IMR-90 (cell line): ENCODE data around the gene ZNF385B. TPM values are rescaled to one million over a fixed set of nuclear protein-coding genes. Genes with fewer than 3 reads are reported as not detected.

Experiments
- ATAC-seq: fragments of 200-7000 bp; cut with Tn5 transposase; 2 replicates; pipeline ENCODE4 v1.9.1; 2020; ENCODE audit warnings: low read depth, mild to moderate bottlenecking, moderate library complexity
- BruUV-seq: library from RNA; stranded (reverse); fragments of 400-500 nt; replicated peaks from 2 replicates; lab custom pipeline; 2021; lab: Mats Ljungman, UMichigan
- CTCF ChIA-PET: fragments of 300-600 bp; formaldehyde crosslinking; extraction: SDS; loops from one replicate; lab custom pipeline; 2021; ENCODE audit warnings: antibody characterized with exemption; lab: Yijun Ruan, JAX
- POLR2A ChIA-PET: fragments of 300-600 bp; sonication (Branson Sonifier 250); formaldehyde crosslinking; loops from one replicate; lab custom pipeline; 2022; ENCODE audit warnings: antibody characterized with exemption; ENCODE audit not compliant: unreplicated experiment; lab: Charles Lee
- DNase-seq: peaks from one replicate; pipeline ENCODE4 v3.0.0; 2013
- H2AFZ ChIP-seq: replicated peaks from 2 replicates; pipeline ENCODE3; 2013; ENCODE audit warnings: low read length, mild to moderate bottlenecking; ENCODE audit not compliant: poor library complexity
- H2AK5ac ChIP-seq: 2 replicates; pipeline ENCODE4 v1.6.1; 2013; ENCODE audit warnings: low read depth, low read length, inconsistent platforms
- H2AK9ac ChIP-seq: replicated peaks from 2 replicates; pipeline ENCODE3; 2013; ENCODE audit warnings: mild to moderate bottlenecking, low read depth, low read length, moderate library complexity; ENCODE audit not compliant: poor library complexity
- H2BK120ac ChIP-seq: 2 replicates; pipeline ENCODE4 v1.6.1; 2013; ENCODE audit warnings: low read depth, low read length, inconsistent platforms
- H2BK15ac ChIP-seq: 3 replicates; pipeline ENCODE4 v1.6.1; 2013; ENCODE audit warnings: low read depth, low read length, inconsistent platforms
- H2BK20ac ChIP-seq: 2 replicates; pipeline ENCODE4 v1.6.1; 2013; ENCODE audit warnings: low read depth, mild to moderate bottlenecking, inconsistent platforms, low read length, moderate library complexity
- H2BK5ac ChIP-seq: 2 replicates; pipeline ENCODE4 v1.6.1; 2013; ENCODE audit warnings: mild to moderate bottlenecking, low read depth, low read length, inconsistent platforms; ENCODE audit not compliant: poor library complexity, severe bottlenecking
- H3K14ac ChIP-seq: replicated peaks from 2 replicates; pipeline ENCODE4 v1.6.1; 2013; ENCODE audit warnings: low read depth, low read length, inconsistent platforms
- H3K18ac ChIP-seq: 2 replicates; pipeline ENCODE4 v1.6.1; 2013; ENCODE audit warnings: low read depth, low read length, control low read depth
- H3K23ac ChIP-seq: 2 replicates; pipeline ENCODE4 v1.6.1; 2013; ENCODE audit warnings: low read depth, low read length, inconsistent platforms
- H3K27ac ChIP-seq: 2 replicates; pipeline ENCODE4 v1.5.1; 2013; ENCODE audit warnings: mild to moderate bottlenecking, control low read depth, low read length; ENCODE audit not compliant: insufficient read depth
- H3K27me3 ChIP-seq: 2 replicates; pipeline ENCODE4 v1.6.1; 2013; ENCODE audit warnings: low read length; ENCODE audit not compliant: control insufficient read depth, insufficient read depth
- H3K36me3 ChIP-seq: 2 replicates; pipeline ENCODE4 v1.6.1; 2013; ENCODE audit warnings: low read length, mixed read lengths; ENCODE audit not compliant: control insufficient read depth, insufficient read depth
- H3K4ac ChIP-seq: 2 replicates; pipeline ENCODE4 v1.6.1; 2013; ENCODE audit warnings: low read depth, low read length, inconsistent platforms
- H3K4me1 ChIP-seq: 2 replicates; pipeline ENCODE4 v1.6.1; 2013; ENCODE audit warnings: low read length, mixed read lengths; ENCODE audit not compliant: control insufficient read depth, insufficient read depth
- H3K4me2 ChIP-seq: 2 replicates; pipeline ENCODE4 v1.6.1; 2013; ENCODE audit warnings: low read depth, mild to moderate bottlenecking, control low read depth, low read length, moderate library complexity
- H3K4me3 ChIP-seq: 2 replicates; pipeline ENCODE4 v1.5.1; 2013; ENCODE audit warnings: low read depth, mild to moderate bottlenecking, control low read depth, low read length, moderate library complexity; ENCODE audit not compliant: insufficient read depth
- H3K56ac ChIP-seq: 2 replicates; pipeline ENCODE4 v1.6.1; 2013; ENCODE audit warnings: low read length, inconsistent platforms; ENCODE audit not compliant: insufficient read depth; ENCODE audit errors: extremely low read depth
- H3K79me1 ChIP-seq, 2 experiments: 2 replicates each; pipeline ENCODE4 v1.6.1; 2013; ENCODE audit warnings: low read length in 2 of 2, inconsistent platforms in 1 of 2, low read depth in 1 of 2
- H3K9ac ChIP-seq: 2 replicates; pipeline ENCODE4 v1.6.1; 2013; ENCODE audit warnings: low read depth, low read length, control low read depth
- H3K9me1 ChIP-seq: 2 replicates; pipeline ENCODE4 v1.6.1; 2013; ENCODE audit warnings: low read length, inconsistent platforms; ENCODE audit not compliant: insufficient read depth
- H3K9me3 ChIP-seq: 2 replicates; pipeline ENCODE4 v1.6.1; 2013; ENCODE audit warnings: low read length; ENCODE audit not compliant: control insufficient read depth, insufficient read depth
- H4K20me1 ChIP-seq: 2 replicates; pipeline ENCODE4 v1.6.1; 2013; ENCODE audit warnings: low read length, inconsistent platforms; ENCODE audit not compliant: insufficient read depth
- H4K5ac ChIP-seq: 2 replicates; pipeline ENCODE4 v1.6.1; 2013; ENCODE audit warnings: mild to moderate bottlenecking, low read depth, low read length, control low read depth
- H4K8ac ChIP-seq, 2 experiments: 2 replicates each; pipeline ENCODE4 v1.6.1; 2013; ENCODE audit warnings: low read depth in 2 of 2, low read length in 2 of 2, control low read depth in 1 of 2, inconsistent platforms in 1 of 2
- H4K91ac ChIP-seq: 2 replicates; pipeline ENCODE4 v1.6.1; 2013; ENCODE audit warnings: low read depth, low read length, inconsistent platforms; ENCODE audit not compliant: insufficient read depth
- BHLHE40 ChIP-seq: fragments of 150-350 bp; IDR thresholded peaks from 2 replicates; pipeline ENCODE4 v1.6.1; 2016; ENCODE audit warnings: mild to moderate bottlenecking, low read depth, low read length
- MAFK ChIP-seq: IDR thresholded peaks from 2 replicates; pipeline ENCODE4 v1.6.1; 2012; ENCODE audit warnings: low read depth, low read length, improper control_type of control experiment
- MAZ ChIP-seq: IDR thresholded peaks from 2 replicates; pipeline ENCODE4 v1.6.1; 2012; ENCODE audit warnings: low read depth, mild to moderate bottlenecking, low read length, improper control_type of control experiment, moderate library complexity, borderline replicate concordance
- POLR2A ChIP-seq: IDR thresholded peaks from 2 replicates; pipeline ENCODE4 v1.6.1; 2012; ENCODE audit warnings: mild to moderate bottlenecking, low read depth, low read length
- SMC3 ChIP-seq: fragments of 150-350 bp; IDR thresholded peaks from 2 replicates; pipeline ENCODE4 v1.6.1; 2016; ENCODE audit warnings: low read depth, mild to moderate bottlenecking, antibody characterized with exemption, low read length, moderate library complexity
- dilution Hi-C: fragments of 300-500 bp; cut with HindIII; formaldehyde crosslinking; loops from one replicate; pipeline ENCODE4 v1.14.3; 2018; ENCODE audit warnings: low sequenced_read_pairs; ENCODE audit not compliant: unreplicated experiment
- in situ Hi-C: fragments of 300-500 bp; cut with MboI; formaldehyde crosslinking; loops from 3 replicates; pipeline ENCODE4 v1.14.3; 2019; ENCODE audit warnings: low sequenced_read_pairs, inconsistent platforms, mixed read lengths
- intact Hi-C: fragments of 100-400 bp; cut with micrococcal nuclease; formaldehyde crosslinking; loops from 2 replicates; pipeline ENCODE4 v1.10.0; 2022
- polyA plus RNA-seq, 3 experiments: library from polyadenylated mRNA; depleted of rRNA; stranded (reverse); fragments of >200 nt; gene quantifications; 2 replicates each; pipeline ENCODE4 v1.2.3, GENCODE V29; 2012; ENCODE audit warnings: low replicate concordance in 1 of 3
- total RNA-seq: library from RNA; depleted of rRNA; stranded (reverse); fragments of >200 nt; gene quantifications from 2 replicates; pipeline ENCODE4 v1.2.3, GENCODE V29; 2012
- TF ChIP-seq, protein P1 (sequence below): fragments of 150-350 bp; IDR thresholded peaks from 2 replicates; pipeline ENCODE4 v1.6.1; 2017; ENCODE audit warnings: mild to moderate bottlenecking, antibody characterized with exemption, low read length, low read depth

The ZNF385B gene
- total and polyA plus RNA-seq, 2 of the 4 experiments (the other 2 are of a cell fraction), result not detected

GRCh38 chr2:179467111-179467510, 394.3 kb downstream of the ZNF385B start:
- in situ Hi-C loops (no loop called here), intact Hi-C loops (no loop called here), dilution Hi-C loops (no loop called here)
- Histone ChIP-seq H3K23ac (peak overlapping the region; percentile 0; the same call in 1 of the 2 replicates), H2BK120ac (peak overlapping the region; percentile 46; the same call in 1 of the 2 replicates), H4K5ac (no peak overlapping the region), H3K14ac (peak overlapping the region; percentile 9; the same call in 1 of the 2 replicates), H3K36me3 (no peaks in the 10 kb centered on the region), H3K9me3 (no peaks in the 10 kb centered on the region), H2AK9ac (no peak overlapping the region), H3K79me1 (no peaks in the 10 kb centered on the region), H3K4ac (no peak overlapping the region; the same call in 1 of the 2 replicates), H3K9ac (no peak overlapping the region), H4K20me1 (no peaks in the 10 kb centered on the region), H3K27ac (no peak overlapping the region), H2BK15ac (0 out of 3 replicates have a peak overlapping the region, but pooled peaks have one; percentile 26), H2BK20ac (peak overlapping the region; percentile 4; the same call in 1 of the 2 replicates), H2AFZ (no peak overlapping the region), H3K9me1 (no peaks in the 10 kb centered on the region), H3K27me3 (no peaks in the 10 kb centered on the region), H4K91ac (no peak overlapping the region), H3K4me2 (no peak overlapping the region), H3K4me3 (no peak overlapping the region), H3K4me1 (no peaks in the 10 kb centered on the region), H2AK5ac (no peak overlapping the region), H3K18ac (peak overlapping the region; percentile 12; the same call in 1 of the 2 replicates), H4K8ac (no peak overlapping the region), H3K56ac (no peak overlapping the region), H2BK5ac (peak overlapping the region; percentile 24)
- peak; percentile 35; the same call in 1 of the 2 replicates for ATAC-seq
- BruUV-seq, result no TSS peak
- peak; percentile 64 for DNase-seq
- ChIA-PET POLR2A (no interaction called here), CTCF (interaction anchor here (0.8 kb wide), 1 partner anchor 12 kb away, joined by 3 read pairs; no protein-coding TSS in a partner anchor)
- TF ChIP-seq MAZ (no peak), BHLHE40 (no peak), SMC3 (no peak), POLR2A (no peak), MAFK (no peak)
- TF ChIP-seq, protein P1, sequence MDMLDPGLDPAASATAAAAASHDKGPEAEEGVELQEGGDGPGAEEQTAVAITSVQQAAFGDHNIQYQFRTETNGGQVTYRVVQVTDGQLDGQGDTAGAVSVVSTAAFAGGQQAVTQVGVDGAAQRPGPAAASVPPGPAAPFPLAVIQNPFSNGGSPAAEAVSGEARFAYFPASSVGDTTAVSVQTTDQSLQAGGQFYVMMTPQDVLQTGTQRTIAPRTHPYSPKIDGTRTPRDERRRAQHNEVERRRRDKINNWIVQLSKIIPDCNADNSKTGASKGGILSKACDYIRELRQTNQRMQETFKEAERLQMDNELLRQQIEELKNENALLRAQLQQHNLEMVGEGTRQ, result no peak
